K562 (cell line): Measurements from ENCODE around the gene TBL1X. TPM values are rescaled to one million over a fixed set of nuclear protein-coding genes. Genes with fewer than 3 reads are reported as not detected.

ENCODE experiments used
- CEBPZ ChIP-seq: fragments of 150-350 bp; IDR thresholded peaks from 2 replicates; pipeline ENCODE4 v1.6.1; 2014; ENCODE audit warnings: low read depth, mild to moderate bottlenecking, low read length, borderline replicate concordance
- RREB1 ChIP-seq: fragments of 250-450 bp; sonication (Bioruptor Pico); IDR thresholded peaks from 2 replicates; pipeline ENCODE4 v1.4.0; 2020
- ZNF165 ChIP-seq: fragments of 250-450 bp; sonication (Bioruptor Pico); IDR thresholded peaks from 2 replicates; pipeline ENCODE4 v1.4.0; 2020; ENCODE audit warnings: borderline replicate concordance
- polyA plus RNA-seq, 8 experiments: library from polyadenylated mRNA; depleted of rRNA in 4 of 8; stranded (reverse) in 5 of 8; unstranded in 3 of 8; fragments of >200 nt; fragmentation: Nextera tagmentation in 2 of 8; fragmentation: Illumina TruSeq in 1 of 8; extraction: Ambion mirVana in 2 of 8; extraction: Trizol in 1 of 8; gene quantifications; 2 replicates each; pipeline versions ENCODE4 v1.2.1 to v1.2.3, GENCODE V29; 2011 to 2014; ENCODE audit warnings: inconsistent platforms in 1 of 8, missing spikeins in 1 of 8
- total RNA-seq, 7 experiments: library from RNA; depleted of rRNA in 6 of 7; stranded (reverse); fragments of >200 nt in 6 of 7; fragmentation: Illumina TruSeq in 2 of 7; extraction: Trizol in 2 of 7; gene quantifications; 2 replicates each; pipeline versions ENCODE4 v1.2.1 to v1.2.3, GENCODE V29; 2011 to 2021; ENCODE audit warnings: low replicate concordance in 1 of 7

Gene TBL1X
- total and polyA plus RNA-seq, 9 of the 15 experiments (the other 6 are each of a cell fraction or from before 2014, with no cell fraction given) = 6.0 to 49.6 (median 19.7) TPM

- TF ChIP-seq CEBPZ (no peak), RREB1 (CRISPR knock-in tag) (no peak), ZNF165 (CRISPR knock-in tag) (no peak)
Observed at GRCh38 chrX:9500584-9500983, 35.7 kb downstream of the TBL1X start (continued).
